Left ventricle myocardium inferior (tissue), 1 donor: Measurements from ENCODE around the gene USP17L21. TPM values are rescaled to one million over a fixed set of nuclear protein-coding genes. Genes with fewer than 3 reads are reported as not detected.
A peak's percentile ranks its signal among the peaks of the same experiment; 100 is the strongest.
"Not testable (repeated sequence)": the region's sequence is repeated elsewhere in the genome, so short reads cannot be mapped to it uniquely, and the experiment has no call there.

ENCODE experiments used
- DNase-seq: peaks from one replicate; pipeline ENCODE4 v3.0.0-alpha.2; 2020
- H3K27ac ChIP-seq: fragments of 200-600 bp; replicated peaks from 2 replicates; pipeline ENCODE4 v1.8.0; 2021
- H3K27me3 ChIP-seq: fragments of 200-600 bp; 2 replicates; pipeline ENCODE4 v1.8.0; 2021; ENCODE audit warnings: low read depth
- H3K36me3 ChIP-seq: fragments of 200-600 bp; 2 replicates; pipeline ENCODE4 v1.8.0; 2021
- H3K4me1 ChIP-seq: fragments of 200-600 bp; 2 replicates; pipeline ENCODE4 v1.8.0; 2021
- H3K4me3 ChIP-seq: fragments of 200-600 bp; 2 replicates; pipeline ENCODE4 v1.8.0; 2021; ENCODE audit warnings: mild to moderate bottlenecking, moderate library complexity
- H3K9me3 ChIP-seq: fragments of 200-600 bp; replicated peaks from 2 replicates; pipeline ENCODE4 v1.8.0; 2021
- intact Hi-C: fragments of 100-400 bp; cut with micrococcal nuclease; formaldehyde crosslinking; loops from one replicate; pipeline ENCODE4 v1.11.0; 2022
- total RNA-seq: library from RNA; stranded (reverse); fragmentation: NEBNext Ultra II Directional; extraction: Animal tissue kit (Norgen Biotek cat#: 25700); gene quantifications from one replicate; pipeline ENCODE4 v1.2.1, GENCODE V29; 2021
- donor health status: DM: no; HTN: yes; CAD: no; lungs with severe emphysema.

The USP17L21 gene
- total RNA-seq, 1 donor from 2014 or later, result not detected

DNA sequence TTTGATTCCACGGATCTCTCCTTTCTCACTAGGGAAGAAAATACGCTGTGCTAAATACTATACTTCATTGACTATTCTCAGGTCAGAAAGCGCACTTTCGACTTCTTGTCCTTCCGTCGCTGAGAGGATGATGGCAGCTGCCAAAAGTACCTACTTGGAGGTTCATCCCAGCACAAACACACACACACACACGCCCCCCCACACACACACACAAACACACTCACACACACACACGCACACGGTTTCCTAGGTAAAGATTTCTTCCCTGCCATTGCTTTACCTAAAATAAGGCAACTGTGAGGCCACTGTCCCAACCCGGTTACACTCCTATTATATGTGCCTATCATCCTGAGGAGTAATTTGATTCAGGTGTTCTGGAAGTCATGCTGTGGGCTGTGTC lies 9.0 kb downstream of the USP17L21 start:
- H3K9me3 ChIP-seq, H3K36me3 ChIP-seq, H3K27ac ChIP-seq, intact Hi-C loops, H3K27me3 ChIP-seq, H3K4me3 ChIP-seq, H3K4me1 ChIP-seq: not testable (repeated sequence)
- DNase-seq, result peak; percentile 27

Other genes starting within 250 kb of the USP17L21 start
- gene FAM90A26, start 92.5 kb upstream of the USP17L21 start, total RNA-seq, result not detected
- gene USP17L10, start 52.2 kb upstream of the USP17L21 start, total RNA-seq, result not detected
- not detected for gene USP17L11, start 47.5 kb upstream of the USP17L21 start, total RNA-seq
- gene USP17L12, start 42.7 kb upstream of the USP17L21 start, total RNA-seq, result not detected
- gene USP17L13, start 38.0 kb upstream of the USP17L21 start, total RNA-seq, result not detected
- gene USP17L15, start 28.5 kb upstream of the USP17L21 start, total RNA-seq, result not detected
- gene USP17L17, start 19.0 kb upstream of the USP17L21 start, total RNA-seq, result not detected
- gene USP17L18, start 14.2 kb upstream of the USP17L21 start, total RNA-seq, result not detected
- not detected for gene USP17L19, start 9.5 kb upstream of the USP17L21 start, total RNA-seq
- not detected for gene USP17L20, start 4.7 kb upstream of the USP17L21 start, total RNA-seq
- not detected for gene USP17L22, start 4.7 kb downstream of the USP17L21 start, total RNA-seq
- gene USP17L24, start 62.3 kb downstream of the USP17L21 start, total RNA-seq, result not detected
- gene USP17L25, start 67.0 kb downstream of the USP17L21 start, total RNA-seq, result not detected
- gene USP17L26, start 71.8 kb downstream of the USP17L21 start, total RNA-seq, result not detected
- not detected for gene USP17L5, start 76.5 kb downstream of the USP17L21 start, total RNA-seq
- not detected for gene USP17L27, start 81.3 kb downstream of the USP17L21 start, total RNA-seq
- gene USP17L28, start 86.0 kb downstream of the USP17L21 start, total RNA-seq, result not detected
- gene USP17L29, start 90.8 kb downstream of the USP17L21 start, total RNA-seq, result not detected
- gene USP17L30, start 100.3 kb downstream of the USP17L21 start, total RNA-seq, result not detected
- not detected for gene DEFB131A, start 181.5 kb downstream of the USP17L21 start, total RNA-seq